H9 (cell line): ENCODE results near the gene CAMP. TPM values are rescaled to one million over a fixed set of nuclear protein-coding genes. Genes with fewer than 3 reads are reported as not detected.
A peak's percentile ranks its signal among the peaks of the same experiment; 100 is the strongest.

Experiments
- DNase-seq: peaks from one replicate; pipeline ENCODE4 v3.0.0-alpha.2; 2017
- H2AFZ ChIP-seq: one replicate; pipeline ENCODE4 v1.6.1; 2013; ENCODE audit warnings: mild to moderate bottlenecking, low read length, control low read depth, moderate library complexity
- H2AK5ac ChIP-seq: 2 replicates; pipeline ENCODE4 v1.6.1; 2013; ENCODE audit warnings: low read length, control low read depth, mixed read lengths; ENCODE audit not compliant: insufficient read length
- H2BK120ac ChIP-seq: one replicate; pipeline ENCODE4 v1.6.1; 2013; ENCODE audit warnings: low read depth, mild to moderate bottlenecking, low read length, control low read depth, inconsistent platforms; ENCODE audit not compliant: poor library complexity, severe bottlenecking
- H2BK12ac ChIP-seq: 2 replicates; pipeline ENCODE4 v1.6.1; 2013; ENCODE audit warnings: low read length, control low read depth, mixed read lengths, low read depth; ENCODE audit not compliant: insufficient read length
- H2BK15ac ChIP-seq: 2 replicates; pipeline ENCODE4 v1.6.1; 2013; ENCODE audit warnings: low read depth, low read length, control low read depth
- H2BK20ac ChIP-seq: one replicate; pipeline ENCODE4 v1.6.1; 2013; ENCODE audit warnings: low read depth, mild to moderate bottlenecking, low read length, control low read depth, inconsistent platforms; ENCODE audit not compliant: poor library complexity, severe bottlenecking
- H2BK5ac ChIP-seq: 2 replicates; pipeline ENCODE4 v1.6.1; 2013; ENCODE audit warnings: low read length, control low read depth, mixed read lengths; ENCODE audit not compliant: insufficient read length
- H3K14ac ChIP-seq: 2 replicates; pipeline ENCODE4 v1.6.1; 2013; ENCODE audit warnings: low read length, control low read depth; ENCODE audit not compliant: insufficient read depth
- H3K18ac ChIP-seq: 2 replicates; pipeline ENCODE4 v1.6.1; 2013; ENCODE audit warnings: low read depth, mild to moderate bottlenecking, mixed read lengths, low read length, control low read depth; ENCODE audit not compliant: insufficient read length
- H3K23ac ChIP-seq: 2 replicates; pipeline ENCODE4 v1.6.1; 2013; ENCODE audit warnings: low read length, control low read depth, mixed read lengths, low read depth; ENCODE audit not compliant: insufficient read length
- H3K23me2 ChIP-seq: 2 replicates; pipeline ENCODE4 v1.6.1; 2013; ENCODE audit warnings: low read depth, mild to moderate bottlenecking, mixed read lengths, low read length, control low read depth; ENCODE audit not compliant: insufficient read length, poor library complexity, severe bottlenecking
- H3K27ac ChIP-seq: 2 replicates; pipeline ENCODE4 v1.5.1; 2013; ENCODE audit warnings: low read length, control low read depth, mixed read lengths, low read depth; ENCODE audit not compliant: insufficient read length
- H3K27me3 ChIP-seq: 2 replicates; pipeline ENCODE4 v1.6.1; 2013; ENCODE audit warnings: low read length, control low read depth, inconsistent platforms; ENCODE audit not compliant: insufficient read depth
- H3K4ac ChIP-seq: 2 replicates; pipeline ENCODE4 v1.6.1; 2013; ENCODE audit warnings: low read depth, mild to moderate bottlenecking, control low read depth, inconsistent platforms, low read length, moderate library complexity
- H3K4me1 ChIP-seq: 2 replicates; pipeline ENCODE4 v1.6.1; 2013; ENCODE audit warnings: low read length, control low read depth, inconsistent platforms; ENCODE audit not compliant: insufficient read depth
- H3K4me2 ChIP-seq: 2 replicates; pipeline ENCODE4 v1.6.1; 2013; ENCODE audit warnings: low read length, control low read depth, mixed read lengths; ENCODE audit not compliant: insufficient read length, insufficient read depth
- H3K56ac ChIP-seq: 2 replicates; pipeline ENCODE4 v1.6.1; 2013; ENCODE audit warnings: low read depth, mild to moderate bottlenecking, mixed read lengths, low read length, control low read depth; ENCODE audit not compliant: insufficient read length
- H3K79me1 ChIP-seq: 2 replicates; pipeline ENCODE4 v1.6.1; 2013; ENCODE audit warnings: low read depth, mild to moderate bottlenecking, moderate library complexity, low read length, control low read depth, inconsistent platforms; ENCODE audit not compliant: insufficient read depth, poor library complexity, severe bottlenecking
- H3K79me2 ChIP-seq: 2 replicates; pipeline ENCODE4 v1.6.1; 2013; ENCODE audit warnings: low read length, control low read depth, inconsistent platforms; ENCODE audit not compliant: insufficient read depth
- H3K9ac ChIP-seq: 2 replicates; pipeline ENCODE4 v1.6.1; 2013; ENCODE audit warnings: low read length, control low read depth, mixed read lengths; ENCODE audit not compliant: insufficient read length; ENCODE audit errors: extremely low read depth
- H3K9me3 ChIP-seq: one replicate; pipeline ENCODE4 v1.6.1; 2013; ENCODE audit warnings: low read depth, low read length, inconsistent platforms; ENCODE audit not compliant: control insufficient read depth
- H3T11ph ChIP-seq: one replicate; pipeline ENCODE4 v1.6.1; 2013; ENCODE audit warnings: mild to moderate bottlenecking, low read length, control low read depth, inconsistent platforms
- H4K20me1 ChIP-seq: one replicate; pipeline ENCODE4 v1.6.1; 2013; ENCODE audit not compliant: control insufficient read depth, insufficient read length, insufficient read depth
- H4K5ac ChIP-seq: 2 replicates; pipeline ENCODE4 v1.6.1; 2013; ENCODE audit warnings: low read depth, mild to moderate bottlenecking, mixed read lengths, low read length, control low read depth; ENCODE audit not compliant: insufficient read length
- H4K8ac ChIP-seq: replicated peaks from 2 replicates; pipeline ENCODE4 v1.6.1; 2013; ENCODE audit warnings: low read length, control low read depth, mixed read lengths, low read depth; ENCODE audit not compliant: insufficient read length
- H4K91ac ChIP-seq: 2 replicates; pipeline ENCODE4 v1.6.1; 2013; ENCODE audit warnings: low read depth, mild to moderate bottlenecking, moderate library complexity, mixed read lengths, low read length, control low read depth; ENCODE audit not compliant: insufficient read length
- H3K27ac Mint-ChIP-seq, 3 experiments: 2 replicates in 2 of 3; 3 replicates in 1 of 3; pipeline ENCODE4 v1.8.0; 2020 to 2021; ENCODE audit warnings: mixed read lengths in 3 of 3, mild to moderate bottlenecking in 1 of 3, moderate library complexity in 1 of 3
- H3K27me3 Mint-ChIP-seq: 2 replicates; pipeline ENCODE4 v1.8.0; 2021; ENCODE audit warnings: low read depth, mild to moderate bottlenecking, moderate library complexity, mixed read lengths
- H3K36me3 Mint-ChIP-seq, 3 experiments: 2 replicates in 2 of 3; 3 replicates in 1 of 3; pipeline ENCODE4 v1.8.0; 2020 to 2021; ENCODE audit warnings: low read depth in 3 of 3, mixed read lengths in 3 of 3; ENCODE audit not compliant: insufficient read depth in 1 of 3
- H3K4me1 Mint-ChIP-seq, 2 experiments: 2 replicates each; pipeline ENCODE4 v1.8.0; 2020; ENCODE audit warnings: mixed read lengths in 2 of 2
- H3K4me3 Mint-ChIP-seq, 2 experiments: 2 replicates in 1 of 2; 3 replicates in 1 of 2; pipeline ENCODE4 v1.8.0; 2020 to 2021; ENCODE audit warnings: mild to moderate bottlenecking in 2 of 2, mixed read lengths in 2 of 2, moderate library complexity in 1 of 2
- H3K9me3 Mint-ChIP-seq, 2 experiments: 2 replicates in 1 of 2; 3 replicates in 1 of 2; pipeline ENCODE4 v1.8.0; 2020; ENCODE audit warnings: mild to moderate bottlenecking in 2 of 2, mixed read lengths in 2 of 2, moderate library complexity in 1 of 2
- CTCF ChIP-seq: fragments of 200-600 bp; sonication (generic); conservative IDR thresholded peaks from 3 replicates; pipeline ENCODE4 v1.8.0; 2021; ENCODE audit warnings: antibody characterized with exemption, mild to moderate bottlenecking
- WGBS: extraction: QIAGEN DNeasy Blood & Tissue Kit; methylation state at CpG from one replicate; pipeline ENCODE4 v1.1.7; 2013; ENCODE audit warnings: missing lambda C conversion rate, low lambda C conversion rate, mixed read lengths; ENCODE audit not compliant: insufficient read length; ENCODE audit errors: extremely low coverage; 5-methylcytosine and 5-hydroxymethylcytosine counted together
- total RNA-seq: library from RNA; stranded (reverse); gene quantifications from 2 replicates; pipeline ENCODE4 v1.2.1, GENCODE V29; 2021

CAMP gene
- total RNA-seq, 1 experiment from 2014 or later = not detected

- no peak overlapping the region for H3K18ac ChIP-seq
- peaks cover 2% of the 10 kb centered on the region for H4K20me1 ChIP-seq
- peak overlapping the region; percentile 93 for H3K9ac ChIP-seq
- peak overlapping the region; percentile 63 for H3K4me2 ChIP-seq
- Mint-ChIP-seq H3K27ac (peak overlapping the region in 2 of 3 experiments; percentile 64 to 79; a peak in 2 of 7 replicates), H3K4me1 (peaks cover 33 to 35% of the 10 kb centered on the region in 2 experiments), H3K27me3 (no peaks in the 10 kb centered on the region), H3K9me3 (no peaks in the 10 kb centered on the region), H3K4me3 (peak overlapping the region; percentile 89 to 95), H3K36me3 (peaks cover 9 to 24% (median 23%) of the 10 kb centered on the region in 3 experiments; a peak in 6 of 7 replicates)
- peaks cover 46% of the 10 kb centered on the region for H3K79me2 ChIP-seq
- TF ChIP-seq CTCF = no peak
- H2BK12ac ChIP-seq = no peak overlapping the region
- H3K23me2 ChIP-seq = no peaks in the 10 kb centered on the region
- no peak overlapping the region for H2BK5ac ChIP-seq
- H2BK15ac ChIP-seq = no peak overlapping the region
- H4K5ac ChIP-seq = no peak overlapping the region
- no CpG with 5 or more reads among the region's 26 CpGs for WGBS
- H2AK5ac ChIP-seq = no peak overlapping the region
- H3K4ac ChIP-seq = no peak overlapping the region
- H3K23ac ChIP-seq = no peak overlapping the region
- H2BK20ac ChIP-seq = no peak overlapping the region
- H4K91ac ChIP-seq = no peak overlapping the region
- no peaks in the 10 kb centered on the region for H3K9me3 ChIP-seq
- H2BK120ac ChIP-seq = no peak overlapping the region
- H2AFZ ChIP-seq = no peak overlapping the region
- no peak overlapping the region for H4K8ac ChIP-seq
- no peaks in the 10 kb centered on the region for H3K27me3 ChIP-seq
- no peak overlapping the region for H3K27ac ChIP-seq
- H3K14ac ChIP-seq = peak overlapping the region; percentile 36; the same call in 1 of the 2 replicates
- DNase-seq = no peak
- H3K56ac ChIP-seq = no peak overlapping the region
- H3K4me1 ChIP-seq = peaks cover 2% of the 10 kb centered on the region; the same call in 1 of the 2 replicates
- no peaks in the 10 kb centered on the region for H3K79me1 ChIP-seq
- no peak overlapping the region for H3T11ph ChIP-seq
These were observed 18.6 kb downstream of the CAMP start for GRCh38 chr3:48241796-48242455.
